H9 (cell line): ENCODE measurements around the gene SLC28A3. TPM values are rescaled to one million over a fixed set of nuclear protein-coding genes. Genes with fewer than 3 reads are reported as not detected.

Source experiments
- DNase-seq: peaks from one replicate; pipeline ENCODE4 v3.0.0-alpha.2; 2017
- H2AFZ ChIP-seq: one replicate; pipeline ENCODE4 v1.6.1; 2013; ENCODE audit warnings: mild to moderate bottlenecking, low read length, control low read depth, moderate library complexity
- H2AK5ac ChIP-seq: 2 replicates; pipeline ENCODE4 v1.6.1; 2013; ENCODE audit warnings: low read length, control low read depth, mixed read lengths; ENCODE audit not compliant: insufficient read length
- H2BK120ac ChIP-seq: one replicate; pipeline ENCODE4 v1.6.1; 2013; ENCODE audit warnings: low read depth, mild to moderate bottlenecking, low read length, control low read depth, inconsistent platforms; ENCODE audit not compliant: poor library complexity, severe bottlenecking
- H2BK12ac ChIP-seq: 2 replicates; pipeline ENCODE4 v1.6.1; 2013; ENCODE audit warnings: low read length, control low read depth, mixed read lengths, low read depth; ENCODE audit not compliant: insufficient read length
- H2BK15ac ChIP-seq: 2 replicates; pipeline ENCODE4 v1.6.1; 2013; ENCODE audit warnings: low read depth, low read length, control low read depth
- H2BK20ac ChIP-seq: one replicate; pipeline ENCODE4 v1.6.1; 2013; ENCODE audit warnings: low read depth, mild to moderate bottlenecking, low read length, control low read depth, inconsistent platforms; ENCODE audit not compliant: poor library complexity, severe bottlenecking
- H2BK5ac ChIP-seq: 2 replicates; pipeline ENCODE4 v1.6.1; 2013; ENCODE audit warnings: low read length, control low read depth, mixed read lengths; ENCODE audit not compliant: insufficient read length
- H3K14ac ChIP-seq: 2 replicates; pipeline ENCODE4 v1.6.1; 2013; ENCODE audit warnings: low read length, control low read depth; ENCODE audit not compliant: insufficient read depth
- H3K18ac ChIP-seq: 2 replicates; pipeline ENCODE4 v1.6.1; 2013; ENCODE audit warnings: low read depth, mild to moderate bottlenecking, mixed read lengths, low read length, control low read depth; ENCODE audit not compliant: insufficient read length
- H3K23ac ChIP-seq: 2 replicates; pipeline ENCODE4 v1.6.1; 2013; ENCODE audit warnings: low read length, control low read depth, mixed read lengths, low read depth; ENCODE audit not compliant: insufficient read length
- H3K23me2 ChIP-seq: 2 replicates; pipeline ENCODE4 v1.6.1; 2013; ENCODE audit warnings: low read depth, mild to moderate bottlenecking, mixed read lengths, low read length, control low read depth; ENCODE audit not compliant: insufficient read length, poor library complexity, severe bottlenecking
- H3K27ac ChIP-seq: 2 replicates; pipeline ENCODE4 v1.5.1; 2013; ENCODE audit warnings: low read length, control low read depth, mixed read lengths, low read depth; ENCODE audit not compliant: insufficient read length
- H3K27me3 ChIP-seq: 2 replicates; pipeline ENCODE4 v1.6.1; 2013; ENCODE audit warnings: low read length, control low read depth, inconsistent platforms; ENCODE audit not compliant: insufficient read depth
- H3K4ac ChIP-seq: 2 replicates; pipeline ENCODE4 v1.6.1; 2013; ENCODE audit warnings: low read depth, mild to moderate bottlenecking, control low read depth, inconsistent platforms, low read length, moderate library complexity
- H3K4me1 ChIP-seq: 2 replicates; pipeline ENCODE4 v1.6.1; 2013; ENCODE audit warnings: low read length, control low read depth, inconsistent platforms; ENCODE audit not compliant: insufficient read depth
- H3K4me2 ChIP-seq: 2 replicates; pipeline ENCODE4 v1.6.1; 2013; ENCODE audit warnings: low read length, control low read depth, mixed read lengths; ENCODE audit not compliant: insufficient read length, insufficient read depth
- H3K56ac ChIP-seq: 2 replicates; pipeline ENCODE4 v1.6.1; 2013; ENCODE audit warnings: low read depth, mild to moderate bottlenecking, mixed read lengths, low read length, control low read depth; ENCODE audit not compliant: insufficient read length
- H3K79me1 ChIP-seq: 2 replicates; pipeline ENCODE4 v1.6.1; 2013; ENCODE audit warnings: low read depth, mild to moderate bottlenecking, moderate library complexity, low read length, control low read depth, inconsistent platforms; ENCODE audit not compliant: insufficient read depth, poor library complexity, severe bottlenecking
- H3K79me2 ChIP-seq: 2 replicates; pipeline ENCODE4 v1.6.1; 2013; ENCODE audit warnings: low read length, control low read depth, inconsistent platforms; ENCODE audit not compliant: insufficient read depth
- H3K9ac ChIP-seq: 2 replicates; pipeline ENCODE4 v1.6.1; 2013; ENCODE audit warnings: low read length, control low read depth, mixed read lengths; ENCODE audit not compliant: insufficient read length; ENCODE audit errors: extremely low read depth
- H3K9me3 ChIP-seq: one replicate; pipeline ENCODE4 v1.6.1; 2013; ENCODE audit warnings: low read depth, low read length, inconsistent platforms; ENCODE audit not compliant: control insufficient read depth
- H3T11ph ChIP-seq: one replicate; pipeline ENCODE4 v1.6.1; 2013; ENCODE audit warnings: mild to moderate bottlenecking, low read length, control low read depth, inconsistent platforms
- H4K20me1 ChIP-seq: one replicate; pipeline ENCODE4 v1.6.1; 2013; ENCODE audit not compliant: control insufficient read depth, insufficient read length, insufficient read depth
- H4K5ac ChIP-seq: 2 replicates; pipeline ENCODE4 v1.6.1; 2013; ENCODE audit warnings: low read depth, mild to moderate bottlenecking, mixed read lengths, low read length, control low read depth; ENCODE audit not compliant: insufficient read length
- H4K8ac ChIP-seq: replicated peaks from 2 replicates; pipeline ENCODE4 v1.6.1; 2013; ENCODE audit warnings: low read length, control low read depth, mixed read lengths, low read depth; ENCODE audit not compliant: insufficient read length
- H4K91ac ChIP-seq: 2 replicates; pipeline ENCODE4 v1.6.1; 2013; ENCODE audit warnings: low read depth, mild to moderate bottlenecking, moderate library complexity, mixed read lengths, low read length, control low read depth; ENCODE audit not compliant: insufficient read length
- H3K27ac Mint-ChIP-seq, 3 experiments: 2 replicates in 2 of 3; 3 replicates in 1 of 3; pipeline ENCODE4 v1.8.0; 2020 to 2021; ENCODE audit warnings: mixed read lengths in 3 of 3, mild to moderate bottlenecking in 1 of 3, moderate library complexity in 1 of 3
- H3K27me3 Mint-ChIP-seq: 2 replicates; pipeline ENCODE4 v1.8.0; 2021; ENCODE audit warnings: low read depth, mild to moderate bottlenecking, moderate library complexity, mixed read lengths
- H3K36me3 Mint-ChIP-seq, 3 experiments: 2 replicates in 2 of 3; 3 replicates in 1 of 3; pipeline ENCODE4 v1.8.0; 2020 to 2021; ENCODE audit warnings: low read depth in 3 of 3, mixed read lengths in 3 of 3; ENCODE audit not compliant: insufficient read depth in 1 of 3
- H3K4me1 Mint-ChIP-seq, 2 experiments: 2 replicates each; pipeline ENCODE4 v1.8.0; 2020; ENCODE audit warnings: mixed read lengths in 2 of 2
- H3K4me3 Mint-ChIP-seq, 2 experiments: 2 replicates in 1 of 2; 3 replicates in 1 of 2; pipeline ENCODE4 v1.8.0; 2020 to 2021; ENCODE audit warnings: mild to moderate bottlenecking in 2 of 2, mixed read lengths in 2 of 2, moderate library complexity in 1 of 2
- H3K9me3 Mint-ChIP-seq, 2 experiments: 2 replicates in 1 of 2; 3 replicates in 1 of 2; pipeline ENCODE4 v1.8.0; 2020; ENCODE audit warnings: mild to moderate bottlenecking in 2 of 2, mixed read lengths in 2 of 2, moderate library complexity in 1 of 2
- CTCF ChIP-seq: fragments of 200-600 bp; sonication (generic); conservative IDR thresholded peaks from 3 replicates; pipeline ENCODE4 v1.8.0; 2021; ENCODE audit warnings: antibody characterized with exemption, mild to moderate bottlenecking
- WGBS: extraction: QIAGEN DNeasy Blood & Tissue Kit; methylation state at CpG from one replicate; pipeline ENCODE4 v1.1.7; 2013; ENCODE audit warnings: missing lambda C conversion rate, low lambda C conversion rate, mixed read lengths; ENCODE audit not compliant: insufficient read length; ENCODE audit errors: extremely low coverage; 5-methylcytosine and 5-hydroxymethylcytosine counted together
- total RNA-seq: library from RNA; stranded (reverse); gene quantifications from 2 replicates; pipeline ENCODE4 v1.2.1, GENCODE V29; 2021

The SLC28A3 gene
- total RNA-seq, 1 experiment from 2014 or later, result not detected

DNA sequence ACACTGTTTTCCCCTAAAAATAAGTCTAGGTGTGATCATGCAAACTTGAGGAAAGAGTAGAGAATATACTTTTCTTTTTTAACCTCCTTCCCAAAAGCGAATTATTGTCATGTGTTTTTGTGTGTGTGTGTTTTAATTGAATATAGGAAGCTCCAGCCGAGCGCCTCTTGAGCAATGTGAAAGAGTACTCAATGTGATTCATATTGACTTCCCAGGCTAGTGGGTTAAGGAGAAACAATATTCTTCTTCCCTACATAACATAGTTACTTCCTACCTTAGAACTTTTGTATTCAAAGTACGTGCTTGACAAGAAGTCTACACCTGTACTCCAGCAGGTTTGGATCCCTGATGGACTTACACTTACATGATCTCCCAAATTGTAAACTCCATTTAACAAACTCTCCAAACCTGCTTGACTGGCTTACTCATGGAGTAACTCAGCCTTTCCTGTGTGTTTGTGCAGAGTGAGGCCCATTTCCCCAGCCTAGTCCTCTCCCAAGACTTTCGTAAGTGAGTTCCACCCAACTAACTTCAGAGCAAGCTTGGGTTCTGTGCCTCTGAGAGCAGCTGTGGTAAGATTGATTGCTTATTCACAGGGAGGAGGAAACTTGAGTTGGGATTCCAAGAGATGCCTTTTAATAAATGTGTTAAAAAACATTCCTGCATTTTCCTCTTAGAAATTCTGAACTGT, 9.3 kb downstream of the SLC28A3 start:
- H2BK12ac ChIP-seq, result no peak overlapping the region
- no peaks in the 10 kb centered on the region for H4K20me1 ChIP-seq
- Mint-ChIP-seq H3K27me3 (no peaks in the 10 kb centered on the region), H3K4me1 (peaks cover 8 to 9% of the 10 kb centered on the region in 2 experiments), H3K36me3 (peaks cover 3 to 6% (median 3%) of the 10 kb centered on the region in 3 experiments; a peak in 4 of 7 replicates), H3K9me3 (peaks cover 10 to 11% of the 10 kb centered on the region in 2 experiments), H3K27ac (peak overlapping the region in 1 of 3 experiments; percentile 83; a peak in 2 of 7 replicates), H3K4me3 (no peak overlapping the region)
- no peak overlapping the region for H2BK20ac ChIP-seq
- no peak overlapping the region for H4K5ac ChIP-seq
- H3K79me2 ChIP-seq, result no peaks in the 10 kb centered on the region
- no peak overlapping the region for H4K8ac ChIP-seq
- peak overlapping the region; percentile 34 for H2AFZ ChIP-seq
- no peak overlapping the region for H3K23ac ChIP-seq
- no peaks in the 10 kb centered on the region for H3K79me1 ChIP-seq
- no peak overlapping the region for H3T11ph ChIP-seq
- no peak overlapping the region for H3K27ac ChIP-seq
- H4K91ac ChIP-seq, result no peak overlapping the region
- H3K4me2 ChIP-seq, result no peak overlapping the region
- WGBS, result no CpG with 5 or more reads among the region's 5 CpGs
- H3K56ac ChIP-seq, result no peak overlapping the region
- TF ChIP-seq CTCF, result no peak
- H3K18ac ChIP-seq, result no peak overlapping the region
- no peak overlapping the region for H2BK120ac ChIP-seq
- DNase-seq, result no peak
- no peaks in the 10 kb centered on the region for H3K27me3 ChIP-seq
- no peak overlapping the region for H2BK5ac ChIP-seq
- no peak overlapping the region for H3K14ac ChIP-seq
- no peak overlapping the region for H3K9ac ChIP-seq
- H2BK15ac ChIP-seq, result no peak overlapping the region
- no peaks in the 10 kb centered on the region for H3K23me2 ChIP-seq
- H2AK5ac ChIP-seq, result no peak overlapping the region
- H3K4me1 ChIP-seq, result peaks cover 4% of the 10 kb centered on the region; the same call in 1 of the 2 replicates
- H3K9me3 ChIP-seq, result no peaks in the 10 kb centered on the region
- no peak overlapping the region for H3K4ac ChIP-seq
